SK-N-SH (cell line): ENCODE measurements around the gene PCDHB8. TPM values are rescaled to one million over a fixed set of nuclear protein-coding genes. Genes with fewer than 3 reads are reported as not detected.
"Not testable (repeated sequence)": the region's sequence is repeated elsewhere in the genome, so short reads cannot be mapped to it uniquely, and the experiment has no call there.

ENCODE experiments used
- CTCF ChIA-PET: fragments of 300-600, 350-600 bp; formaldehyde crosslinking; extraction: SDS; loops from one replicate; lab custom pipeline; 2021; lab: Yijun Ruan, JAX
- POLR2A ChIA-PET: fragments of 350-600 bp; sonication (Branson Sonifier 250); formaldehyde crosslinking; extraction: SDS; loops from one replicate; lab custom pipeline; 2020; ENCODE audit warnings: antibody characterized with exemption, inconsistent platforms; lab: Yijun Ruan, JAX
- DNase-seq: peaks from one replicate; pipeline ENCODE4 v3.0.0; 2012
- H2AFZ ChIP-seq: fragments of 200-600 bp; sonication (generic); 2 replicates; pipeline ENCODE4 v1.8.1; 2016; ENCODE audit warnings: antibody characterized with exemption, mild to moderate bottlenecking, low read depth
- H3F3A ChIP-seq: fragments of 200-600 bp; sonication (generic); replicated peaks from 2 replicates; pipeline ENCODE3; 2016; ENCODE audit warnings: antibody characterized with exemption, mild to moderate bottlenecking; ENCODE audit not compliant: insufficient read depth
- H3K27ac ChIP-seq, 2 experiments: fragments of 200-500 bp in 1 of 2; fragments of 200-600 bp in 1 of 2; sonication (Bioruptor generic) in 1 of 2; sonication (generic), shearing (Covaris generic) in 1 of 2; 2 replicates each; pipeline versions ENCODE4 v1.5.1 to v1.6.1; 2014 to 2016; ENCODE audit warnings: low read depth in 2 of 2, inconsistent platforms in 1 of 2, low read length in 1 of 2, mild to moderate bottlenecking in 1 of 2, mixed read lengths in 1 of 2
- H3K27me3 ChIP-seq: fragments of 200-600 bp; sonication (generic), shearing (Covaris generic); 2 replicates; pipeline ENCODE4 v1.6.1; 2016; ENCODE audit warnings: mixed run types; ENCODE audit not compliant: insufficient read depth
- H3K36me3 ChIP-seq, 2 experiments: fragments of 200-500 bp in 1 of 2; fragments of 200-600 bp in 1 of 2; sonication (Bioruptor generic) in 1 of 2; sonication (generic) in 1 of 2; replicated peaks in 1 of 2; 2 replicates each; pipeline versions ENCODE3 to v1.5.1; 2014 to 2016; ENCODE audit warnings: low read length in 1 of 2, mild to moderate bottlenecking in 1 of 2; ENCODE audit not compliant: insufficient read depth in 2 of 2, control insufficient read depth in 1 of 2
- H3K4me1 ChIP-seq, 2 experiments: fragments of 200-500 bp in 1 of 2; fragments of 200-600 bp in 1 of 2; sonication (Bioruptor generic) in 1 of 2; sonication (generic), shearing (Covaris generic) in 1 of 2; 2 replicates each; pipeline versions ENCODE4 v1.5.1 to v1.6.1; 2014 to 2016; ENCODE audit warnings: low read depth in 1 of 2, low read length in 1 of 2, mixed run types in 1 of 2; ENCODE audit not compliant: insufficient read depth in 2 of 2, control insufficient read depth in 1 of 2
- H3K4me2 ChIP-seq: fragments of 200-600 bp; sonication (generic), shearing (Covaris generic); 2 replicates; pipeline ENCODE4 v1.6.1; 2017; ENCODE audit warnings: mixed run types
- H3K4me3 ChIP-seq, 2 experiments: fragments of 200-500 bp in 1 of 2; fragments of 200-600 bp in 1 of 2; sonication (Bioruptor generic) in 1 of 2; sonication (generic), shearing (Covaris generic) in 1 of 2; 2 replicates each; pipeline versions ENCODE4 v1.5.1 to v1.8.1; 2014 to 2016; ENCODE audit warnings: low read depth in 2 of 2, inconsistent platforms in 1 of 2, low read length in 1 of 2, mild to moderate bottlenecking in 1 of 2, mixed read lengths in 1 of 2, moderate library complexity in 1 of 2
- H3K79me2 ChIP-seq: fragments of 200-600 bp; sonication (generic); 2 replicates; pipeline ENCODE4 v1.8.1; 2017; ENCODE audit warnings: mild to moderate bottlenecking; ENCODE audit not compliant: insufficient read depth
- H3K9ac ChIP-seq: fragments of 200-600 bp; sonication (generic); 2 replicates; pipeline ENCODE4 v1.6.1; 2017; ENCODE audit warnings: mixed run types
- H3K9me2 ChIP-seq: fragments of 200-600 bp; sonication (generic); 2 replicates; pipeline ENCODE4 v1.6.1; 2017; ENCODE audit warnings: mixed run types
- H3K9me3 ChIP-seq: fragments of 200-600 bp; sonication (generic); 2 replicates; pipeline ENCODE4 v1.6.1; 2017; ENCODE audit warnings: mixed run types, mild to moderate bottlenecking, moderate library complexity
- H4K20me1 ChIP-seq: fragments of 200-600 bp; sonication (generic); 2 replicates; pipeline ENCODE4 v1.6.1; 2017; ENCODE audit warnings: mild to moderate bottlenecking, mixed run types; ENCODE audit not compliant: insufficient read depth
- POLR2AphosphoS5 ChIP-seq: IDR thresholded peaks from 2 replicates; pipeline ENCODE4 v1.6.1; 2012; ENCODE audit warnings: low read depth, low read length
- RAD21 ChIP-seq: IDR thresholded peaks from 2 replicates; pipeline ENCODE4 v1.6.1; 2012; ENCODE audit warnings: mild to moderate bottlenecking, low read length
- RXRA ChIP-seq: IDR thresholded peaks from 2 replicates; pipeline ENCODE4 v1.4.0; 2012; ENCODE audit warnings: low read depth, mild to moderate bottlenecking, borderline replicate concordance
- SMC3 ChIP-seq: IDR thresholded peaks from 2 replicates; pipeline ENCODE4 v1.6.1; 2012; ENCODE audit warnings: low read depth, low read length, improper control_type of control experiment
- WGBS: methylation state at CpG from one replicate; pipeline ENCODE4 v1.1.6; 2017; ENCODE audit warnings: low lambda C conversion rate; 5-methylcytosine and 5-hydroxymethylcytosine counted together
- polyA plus RNA-seq, 3 experiments: library from polyadenylated mRNA; depleted of rRNA; stranded (reverse); fragments of >200 nt; gene quantifications; 2 replicates each; pipeline ENCODE4 v1.2.3, GENCODE V29; 2012
- TF ChIP-seq, protein P1 (sequence below): IDR thresholded peaks from 2 replicates; pipeline ENCODE4 v1.4.0; 2012; ENCODE audit warnings: low read depth
- TF ChIP-seq, protein P2 (sequence below): fragments of 200-600 bp; sonication (generic); IDR thresholded peaks from 2 replicates; pipeline ENCODE4 v1.6.1; 2017; ENCODE audit warnings: antibody characterized with exemption, mild to moderate bottlenecking, moderate library complexity

The PCDHB8 gene
- polyA plus RNA-seq, 1 of the 3 experiments (the other 2 are of a cell fraction), result 3.0 TPM

DNA sequence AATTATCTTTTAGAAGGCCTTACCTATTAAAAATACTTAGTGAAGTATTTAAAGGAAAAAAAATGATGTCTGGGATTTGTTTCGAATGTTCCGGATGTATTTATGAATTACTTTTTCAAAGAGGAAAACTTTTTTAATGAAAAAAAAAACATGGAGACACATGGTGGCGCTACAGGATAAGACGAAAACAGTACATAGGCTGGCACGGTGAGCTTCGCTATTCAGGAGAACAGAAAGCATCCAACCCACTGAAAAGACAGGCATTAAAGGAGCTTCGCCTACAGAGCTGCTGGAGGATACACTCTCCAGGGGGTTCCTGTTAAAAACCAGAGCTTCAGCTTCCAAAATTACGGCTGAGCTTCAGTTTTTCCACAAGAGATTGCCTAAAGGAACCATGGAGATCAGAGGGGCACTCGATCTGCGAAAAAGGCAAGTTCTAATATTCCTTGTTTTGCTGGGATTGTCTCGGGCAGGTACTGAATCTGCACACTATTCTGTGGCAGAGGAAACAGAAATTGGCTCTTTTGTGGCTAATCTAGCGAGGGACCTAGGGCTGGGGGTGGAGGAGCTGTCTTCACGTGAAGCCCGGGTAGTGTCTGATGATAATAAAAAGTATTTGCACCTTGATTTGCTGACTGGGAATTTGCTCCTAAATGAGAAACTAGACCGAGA lies 45.7 kb downstream of the PCDHB8 start, which contains the start of gene PCDHB14:
Gene PCDHB14, plus strand, starts transcription at position 232 of the 672 bp plus-strand sequence. Its CDS starts 163 bp downstream, at position 395.
- H3K4me3 ChIP-seq, result peak within 1 kb of the TSS; percentile 59 to 80
- 8% methylated on average over 15 of the region's 15 CpGs for WGBS
- no peaks in the 10 kb centered on the region for H3K79me2 ChIP-seq
- no peaks in the 10 kb centered on the region for H3F3A ChIP-seq
- H3K27ac ChIP-seq, result peak within 1 kb of the TSS; percentile 29 to 74; a peak in 2 of 4 replicates
- peak within 1 kb of the TSS; percentile 64 for H3K9ac ChIP-seq
- no peaks in the 10 kb centered on the region for H3K27me3 ChIP-seq
- peaks cover 0 to 6% of the 10 kb centered on the region in 2 experiments for H3K36me3 ChIP-seq
- POLR2A ChIA-PET, result interaction anchor here (1.1 to 1.8 kb wide), 3 partner anchors 11 to 341 kb away, joined by 3 to 19 read pairs (median 9); no protein-coding TSS in a partner anchor
- peak; percentile 37; the same call in 1 of the 2 replicates for TF ChIP-seq POLR2AphosphoS5
- TF ChIP-seq SMC3, result peak; percentile 50; the same call in 1 of the 2 replicates
- TF ChIP-seq, protein P1, sequence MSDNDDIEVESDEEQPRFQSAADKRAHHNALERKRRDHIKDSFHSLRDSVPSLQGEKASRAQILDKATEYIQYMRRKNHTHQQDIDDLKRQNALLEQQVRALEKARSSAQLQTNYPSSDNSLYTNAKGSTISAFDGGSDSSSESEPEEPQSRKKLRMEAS, result 0 out of 2 replicates have a peak, but pooled peaks have one; percentile 32
- TF ChIP-seq, protein P2, sequence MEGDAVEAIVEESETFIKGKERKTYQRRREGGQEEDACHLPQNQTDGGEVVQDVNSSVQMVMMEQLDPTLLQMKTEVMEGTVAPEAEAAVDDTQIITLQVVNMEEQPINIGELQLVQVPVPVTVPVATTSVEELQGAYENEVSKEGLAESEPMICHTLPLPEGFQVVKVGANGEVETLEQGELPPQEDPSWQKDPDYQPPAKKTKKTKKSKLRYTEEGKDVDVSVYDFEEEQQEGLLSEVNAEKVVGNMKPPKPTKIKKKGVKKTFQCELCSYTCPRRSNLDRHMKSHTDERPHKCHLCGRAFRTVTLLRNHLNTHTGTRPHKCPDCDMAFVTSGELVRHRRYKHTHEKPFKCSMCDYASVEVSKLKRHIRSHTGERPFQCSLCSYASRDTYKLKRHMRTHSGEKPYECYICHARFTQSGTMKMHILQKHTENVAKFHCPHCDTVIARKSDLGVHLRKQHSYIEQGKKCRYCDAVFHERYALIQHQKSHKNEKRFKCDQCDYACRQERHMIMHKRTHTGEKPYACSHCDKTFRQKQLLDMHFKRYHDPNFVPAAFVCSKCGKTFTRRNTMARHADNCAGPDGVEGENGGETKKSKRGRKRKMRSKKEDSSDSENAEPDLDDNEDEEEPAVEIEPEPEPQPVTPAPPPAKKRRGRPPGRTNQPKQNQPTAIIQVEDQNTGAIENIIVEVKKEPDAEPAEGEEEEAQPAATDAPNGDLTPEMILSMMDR, result peak; percentile 65
- TF ChIP-seq RXRA, result no peak
- TF ChIP-seq RAD21, result peak; percentile 81
- H3K9me2 ChIP-seq, result no peaks in the 10 kb centered on the region
- peaks cover 0 to 2% of the 10 kb centered on the region in 2 experiments; a peak in 2 of 4 replicates for H3K4me1 ChIP-seq
- H3K4me2 ChIP-seq, result peak within 1 kb of the TSS; percentile 78
- H4K20me1 ChIP-seq, result no peaks in the 10 kb centered on the region
- CTCF ChIA-PET, result interaction anchor here (0.6 to 4.0 kb wide), 48 partner anchors 9 to 416 kb away, joined by 3 to 43 read pairs (median 4); partner anchors contain the start of genes PCDHA4, PCDHB11, PCDHB13 and PCDHB16
- H2AFZ ChIP-seq, result peak within 1 kb of the TSS; percentile 90
- H3K9me3 ChIP-seq, result peaks cover 3% of the 10 kb centered on the region; the same call in 1 of the 2 replicates
- DNase-seq, result peak; percentile 78

DNA sequence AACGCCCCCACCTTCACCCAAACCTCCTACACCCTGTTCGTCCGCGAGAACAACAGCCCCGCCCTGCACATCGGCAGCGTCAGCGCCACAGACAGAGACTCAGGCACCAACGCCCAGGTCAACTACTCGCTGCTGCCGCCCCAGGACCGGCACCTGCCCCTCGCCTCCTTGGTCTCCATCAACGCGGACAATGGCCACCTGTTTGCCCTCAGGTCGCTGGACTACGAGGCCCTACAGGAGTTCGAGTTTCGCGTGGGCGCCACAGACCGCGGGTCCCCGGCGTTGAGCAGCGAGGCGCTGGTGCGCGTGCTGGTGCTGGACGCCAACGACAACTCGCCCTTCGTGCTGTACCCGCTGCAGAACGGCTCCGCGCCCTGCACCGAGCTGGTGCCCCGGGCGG lies 47.3 kb downstream of the PCDHB8 start:
- CTCF ChIA-PET, result interaction anchor here (2.1 to 4.0 kb wide), 2 partner anchors 9 to 339 kb away, joined by 21 to 43 read pairs; no protein-coding TSS in a partner anchor
- H3F3A ChIP-seq, H3K9me2 ChIP-seq, H3K36me3 ChIP-seq, H3K79me2 ChIP-seq, H2AFZ ChIP-seq, H3K27ac ChIP-seq, H3K4me3 ChIP-seq, H3K4me2 ChIP-seq, POLR2A ChIA-PET, H3K9me3 ChIP-seq, DNase-seq, H3K9ac ChIP-seq, H3K27me3 ChIP-seq, H3K4me1 ChIP-seq, H4K20me1 ChIP-seq: not testable (repeated sequence)
- 96% methylated on average over 22 of the region's 40 CpGs for WGBS

DNA sequence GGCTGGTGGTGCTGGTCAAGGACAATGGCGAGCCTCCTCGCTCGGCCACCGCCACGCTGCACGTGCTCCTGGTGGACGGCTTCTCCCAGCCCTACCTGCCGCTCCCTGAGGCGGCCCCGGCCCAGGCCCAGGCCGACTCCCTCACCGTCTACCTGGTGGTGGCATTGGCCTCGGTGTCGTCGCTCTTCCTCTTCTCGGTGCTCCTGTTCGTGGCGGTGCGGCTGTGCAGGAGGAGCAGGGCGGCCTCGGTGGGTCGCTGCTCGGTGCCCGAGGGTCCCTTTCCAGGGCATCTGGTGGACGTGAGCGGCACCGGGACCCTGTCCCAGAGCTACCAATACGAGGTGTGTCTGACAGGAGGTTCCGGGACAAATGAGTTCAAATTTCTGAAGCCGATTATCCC lies 47.8 kb downstream of the PCDHB8 start:
- H3K9ac ChIP-seq, DNase-seq, H2AFZ ChIP-seq, H3K9me2 ChIP-seq, H3K79me2 ChIP-seq, H3K4me1 ChIP-seq, H3K4me3 ChIP-seq, H4K20me1 ChIP-seq, H3K27me3 ChIP-seq, POLR2A ChIA-PET, H3K4me2 ChIP-seq, H3K9me3 ChIP-seq, H3K36me3 ChIP-seq, H3K27ac ChIP-seq, H3F3A ChIP-seq: not testable (repeated sequence)
- CTCF ChIA-PET, result interaction anchor here (1.0 to 2.7 kb wide), 5 partner anchors 75 to 367 kb away, joined by 3 to 12 read pairs (median 3); partner anchors contain the start of genes PCDHB4 and PCDHB6
- WGBS, result 86% methylated on average over 11 of the region's 30 CpGs

Other genes with a start within 250 kb of the PCDHB8 start
- gene PCDHAC2, start 211.3 kb upstream of the PCDHB8 start, polyA plus RNA-seq (2012; rRNA removed), result 0.39 and 0.76 TPM in 2 replicates
- not detected in 2 replicates for gene PCDHB1, start 126.4 kb upstream of the PCDHB8 start, polyA plus RNA-seq (2012; rRNA removed)
- 1.6 and 1.8 TPM in 2 replicates for gene PCDHB2, start 83.2 kb upstream of the PCDHB8 start, polyA plus RNA-seq (2012; rRNA removed)
- gene PCDHB3, start 77.3 kb upstream of the PCDHB8 start, polyA plus RNA-seq (2012; rRNA removed), result 1.7 and 2.2 TPM in 2 replicates
- 0.36 and 0.51 TPM in 2 replicates for gene PCDHB4, start 56.0 kb upstream of the PCDHB8 start, polyA plus RNA-seq (2012; rRNA removed)
- 0.08 and 0.10 TPM in 2 replicates for gene PCDHB5, start 42.6 kb upstream of the PCDHB8 start, polyA plus RNA-seq (2012; rRNA removed)
- 3.9 and 5.0 TPM in 2 replicates for gene PCDHB6, start 27.7 kb upstream of the PCDHB8 start, polyA plus RNA-seq (2012; rRNA removed)
- 1.5 and 1.7 TPM in 2 replicates for gene PCDHB7, start 5.1 kb upstream of the PCDHB8 start, polyA plus RNA-seq (2012; rRNA removed)
- gene PCDHB16, start 4.6 kb downstream of the PCDHB8 start, polyA plus RNA-seq (2012; rRNA removed), result 2.3 and 2.7 TPM in 2 replicates
- gene PCDHB9, start 9.4 kb downstream of the PCDHB8 start, polyA plus RNA-seq (2012; rRNA removed), result 1.4 and 2.4 TPM in 2 replicates
- gene PCDHB10, start 14.6 kb downstream of the PCDHB8 start, polyA plus RNA-seq (2012; rRNA removed), result 1.4 and 1.5 TPM in 2 replicates
- 0.41 and 0.61 TPM in 2 replicates for gene PCDHB11, start 21.8 kb downstream of the PCDHB8 start, polyA plus RNA-seq (2012; rRNA removed)
- 1.9 and 2.0 TPM in 2 replicates for gene PCDHB12, start 30.9 kb downstream of the PCDHB8 start, polyA plus RNA-seq (2012; rRNA removed)
- gene PCDHB13, start 36.1 kb downstream of the PCDHB8 start, polyA plus RNA-seq (2012; rRNA removed), result 0.85 and 0.88 TPM in 2 replicates
- 9.7 and 10.6 TPM in 2 replicates for gene PCDHB14, start 45.6 kb downstream of the PCDHB8 start, polyA plus RNA-seq (2012; rRNA removed)
- gene PCDHB15, start 67.6 kb downstream of the PCDHB8 start, polyA plus RNA-seq (2012; rRNA removed), result 0.99 and 1.3 TPM in 2 replicates
- gene SLC25A2, start 126.3 kb downstream of the PCDHB8 start, polyA plus RNA-seq (2012; rRNA removed), result not detected in 2 replicates
- gene TAF7, start 143.0 kb downstream of the PCDHB8 start, polyA plus RNA-seq (2012; rRNA removed), result 30.6 and 38.7 TPM in 2 replicates
- gene PCDHGA1, start 152.7 kb downstream of the PCDHB8 start, polyA plus RNA-seq (2012; rRNA removed), result 1.2 and 1.6 TPM in 2 replicates
- gene PCDHGA2, start 161.0 kb downstream of the PCDHB8 start, polyA plus RNA-seq (2012; rRNA removed), result 1.4 and 1.5 TPM in 2 replicates
- gene PCDHGA3, start 166.0 kb downstream of the PCDHB8 start, polyA plus RNA-seq (2012; rRNA removed), result 0.33 and 0.45 TPM in 2 replicates
- gene PCDHGB1, start 172.3 kb downstream of the PCDHB8 start, polyA plus RNA-seq (2012; rRNA removed), result 0.63 and 0.77 TPM in 2 replicates
- 1.8 and 2.2 TPM in 2 replicates for gene PCDHGA4, start 177.2 kb downstream of the PCDHB8 start, polyA plus RNA-seq (2012; rRNA removed)
- gene PCDHGB2, start 182.2 kb downstream of the PCDHB8 start, polyA plus RNA-seq (2012; rRNA removed), result 3.7 and 4.5 TPM in 2 replicates
- 0.57 and 0.71 TPM in 2 replicates for gene PCDHGA5, start 186.4 kb downstream of the PCDHB8 start, polyA plus RNA-seq (2012; rRNA removed)
- gene PCDHGB3, start 192.5 kb downstream of the PCDHB8 start, polyA plus RNA-seq (2012; rRNA removed), result 0.53 and 0.63 TPM in 2 replicates
- 1.4 TPM in 2 replicates for gene PCDHGA6, start 196.1 kb downstream of the PCDHB8 start, polyA plus RNA-seq (2012; rRNA removed)
- 3.4 and 7.8 TPM in 2 replicates for gene PCDHGA7, start 205.0 kb downstream of the PCDHB8 start, polyA plus RNA-seq (2012; rRNA removed)
- gene PCDHGB4, start 209.9 kb downstream of the PCDHB8 start, polyA plus RNA-seq (2012; rRNA removed), result 0.37 and 0.64 TPM in 2 replicates
- gene PCDHGA8, start 214.8 kb downstream of the PCDHB8 start, polyA plus RNA-seq (2012; rRNA removed), result 0.06 and 0.12 TPM in 2 replicates
- gene PCDHGB5, start 220.2 kb downstream of the PCDHB8 start, polyA plus RNA-seq (2012; rRNA removed), result 0.08 and 0.15 TPM in 2 replicates
- gene PCDHGA9, start 225.0 kb downstream of the PCDHB8 start, polyA plus RNA-seq (2012; rRNA removed), result 0.13 and 0.16 TPM in 2 replicates
- gene PCDHGB6, start 230.2 kb downstream of the PCDHB8 start, polyA plus RNA-seq (2012; rRNA removed), result 0.13 and 0.18 TPM in 2 replicates
- gene PCDHGA10, start 235.2 kb downstream of the PCDHB8 start, polyA plus RNA-seq (2012; rRNA removed), result 1.6 and 2.0 TPM in 2 replicates
- gene PCDHGB7, start 239.9 kb downstream of the PCDHB8 start, polyA plus RNA-seq (2012; rRNA removed), result 14.2 and 19.1 TPM in 2 replicates
- gene PCDHGA11, start 243.3 kb downstream of the PCDHB8 start, polyA plus RNA-seq (2012; rRNA removed), result 0.18 and 0.23 TPM in 2 replicates